Stimulated activated CD4-positive, alpha-beta T cell treated with anti-CD3 and anti-CD28 coated beads, Interleukin-1b, Interleukin-23, amount 100 ng/mL, for 48 hours (primary cell): ENCODE measurements around the gene TRAF3.

ENCODE experiments used
- DNase-seq: peaks from one replicate; pipeline ENCODE4 v3.0.0-alpha.2; 2020

The TRAF3 gene

DNA sequence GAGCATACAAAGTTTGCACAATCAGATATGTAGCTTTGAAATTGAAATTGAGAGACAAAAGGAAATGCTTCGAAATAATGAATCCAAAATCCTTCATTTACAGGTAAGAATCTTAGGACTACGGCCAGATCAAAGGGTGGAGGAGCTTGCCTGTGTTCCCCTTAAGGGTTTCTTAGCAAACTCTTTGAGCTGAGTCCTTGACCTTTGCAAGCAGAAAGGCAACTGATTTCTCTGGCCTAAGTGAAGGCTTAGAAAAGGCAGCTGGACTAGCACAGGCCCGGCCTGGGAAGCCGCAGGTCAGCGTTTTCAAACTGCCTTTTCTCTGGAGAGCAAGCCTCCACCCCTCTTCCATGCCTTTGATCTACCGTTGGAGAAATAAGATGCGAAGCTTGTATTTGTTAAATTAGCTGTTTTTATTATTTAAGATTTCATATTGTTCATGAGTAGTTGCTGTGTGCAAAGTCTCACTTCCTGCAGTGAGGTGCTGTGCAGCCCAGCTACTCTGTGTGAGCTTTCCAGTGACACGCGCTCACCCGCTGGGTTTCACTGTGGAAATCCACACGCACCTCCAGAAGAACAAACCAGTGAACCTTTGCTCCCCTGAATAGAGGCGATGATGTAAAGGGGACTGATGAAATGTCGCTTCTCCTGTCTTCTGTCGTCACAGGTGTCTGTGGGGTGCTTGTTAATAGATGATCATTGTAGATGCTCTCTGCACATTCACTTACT, 120.2 kb downstream of the TRAF3 start:
- DNase-seq = no peak

DNA sequence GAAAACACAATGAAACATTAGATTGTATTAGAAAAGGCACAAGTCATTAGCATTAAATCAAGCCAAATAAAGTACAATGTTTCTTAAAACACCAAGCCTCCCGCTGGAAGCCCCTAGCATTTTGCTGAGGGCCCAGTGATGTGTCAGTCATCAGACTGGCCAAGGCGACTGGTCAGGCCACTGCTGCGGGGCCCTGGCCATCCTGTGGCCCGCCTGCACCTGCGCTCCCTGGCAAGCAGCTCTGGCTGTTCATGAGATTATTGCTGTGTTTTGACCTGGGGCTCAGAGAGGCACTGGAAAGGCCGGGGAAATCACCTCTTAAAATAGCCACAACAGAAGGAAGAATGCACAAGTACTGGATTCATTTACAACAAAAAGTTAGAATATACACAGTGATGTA, 121.0 kb downstream of the TRAF3 start:
- no peak for DNase-seq

DNA sequence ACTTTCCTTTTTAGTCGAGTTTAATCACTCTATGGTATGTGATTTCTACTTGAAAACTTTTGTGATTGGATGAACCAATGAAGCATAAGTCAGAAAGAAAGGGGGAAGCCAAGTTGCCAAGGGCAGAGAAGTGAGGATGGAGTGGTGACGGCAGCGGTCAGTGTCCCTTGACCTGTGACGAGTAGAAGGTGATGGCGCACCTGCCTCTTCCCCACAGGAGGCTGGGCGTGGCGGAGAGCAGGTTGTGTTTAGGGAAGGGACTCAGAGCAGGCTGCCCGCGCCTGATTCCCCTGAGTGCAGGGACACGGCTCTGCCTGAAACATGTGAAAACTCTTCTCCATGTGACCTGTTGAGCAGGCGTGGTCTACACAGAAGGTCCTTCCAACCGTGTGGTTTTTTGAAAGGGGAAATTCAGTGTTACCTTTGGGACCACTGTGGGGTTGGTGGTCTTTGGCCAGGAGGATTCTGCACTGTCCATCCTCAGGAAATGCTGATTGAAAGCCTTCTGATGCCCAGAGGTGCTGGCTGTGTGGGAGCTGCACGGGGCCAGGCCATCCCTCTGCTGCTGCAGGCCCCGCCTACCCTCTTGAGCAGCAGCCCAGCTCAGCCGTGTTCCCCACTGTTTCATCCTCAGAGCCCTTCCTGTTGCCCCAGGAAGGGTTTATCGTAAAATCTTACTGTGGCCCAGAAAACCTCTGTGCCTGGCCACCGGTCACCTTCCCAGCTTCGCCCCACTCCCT, 121.7 kb downstream of the TRAF3 start:
- DNase-seq = no peak

DNA sequence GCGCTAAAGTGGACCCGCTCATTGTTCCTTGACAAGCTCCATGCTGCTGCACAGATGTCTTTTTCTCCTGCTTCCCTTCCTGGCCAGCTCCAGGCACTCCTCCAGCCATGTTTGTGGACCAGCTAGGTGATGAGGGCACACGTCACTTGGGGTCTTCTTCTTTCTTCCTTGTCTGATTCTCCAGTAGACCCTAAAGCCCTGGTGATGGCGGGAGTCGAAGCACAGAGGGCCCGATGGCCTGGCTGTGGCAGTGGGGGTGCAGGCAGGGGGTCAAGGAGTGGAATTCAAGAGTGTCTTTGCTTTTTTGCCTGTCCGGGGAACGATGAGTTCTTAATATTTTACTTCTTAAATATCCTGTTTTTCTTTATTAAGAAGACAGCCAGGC, 122.3 kb downstream of the TRAF3 start:
- DNase-seq = no peak

DNA sequence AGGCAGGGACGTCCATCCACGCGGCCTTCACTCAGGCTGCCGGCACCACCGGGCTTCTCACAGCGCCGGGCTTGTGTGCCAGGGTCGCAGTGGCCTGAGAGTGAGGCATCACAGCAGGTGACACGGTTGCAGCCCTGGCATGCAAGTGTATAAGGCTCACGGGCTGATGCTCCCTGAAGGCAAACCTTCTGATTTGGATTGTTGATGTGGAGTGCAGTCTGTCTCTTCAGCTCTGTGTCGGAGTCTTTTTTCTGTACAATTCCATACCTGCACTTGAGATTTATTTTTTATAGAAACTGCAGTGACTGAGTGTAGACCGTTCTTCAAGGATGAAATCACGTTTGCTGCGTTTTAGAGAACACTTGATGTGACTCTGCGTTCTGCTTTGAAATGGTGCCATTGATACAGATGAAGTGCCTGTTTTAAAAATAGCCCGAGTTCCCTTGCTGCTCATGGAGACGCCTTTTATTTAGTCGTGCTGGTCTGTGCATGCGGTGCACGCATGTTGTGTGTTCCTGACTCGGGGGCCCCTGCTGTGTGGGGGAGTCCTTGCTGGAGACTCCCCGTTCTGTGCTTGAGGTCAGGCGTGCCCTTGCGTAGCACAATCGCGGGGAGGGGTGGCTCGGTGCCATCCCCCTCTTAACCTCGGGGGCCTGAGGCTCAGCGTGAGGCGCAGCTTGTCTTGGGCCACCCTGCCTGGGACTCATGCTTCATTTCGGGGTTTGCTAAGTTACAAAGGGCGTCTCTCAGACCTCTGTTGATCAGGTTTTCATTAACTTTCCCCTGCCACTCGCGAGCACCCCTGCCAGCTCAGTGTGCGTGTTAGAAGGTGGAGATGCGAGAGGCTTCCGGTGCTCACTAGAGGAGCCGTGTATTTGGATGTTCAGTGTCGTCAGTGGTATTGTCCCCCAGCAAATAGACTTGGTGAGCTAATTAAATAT, 123.7 kb downstream of the TRAF3 start:
- no peak for DNase-seq

DNA sequence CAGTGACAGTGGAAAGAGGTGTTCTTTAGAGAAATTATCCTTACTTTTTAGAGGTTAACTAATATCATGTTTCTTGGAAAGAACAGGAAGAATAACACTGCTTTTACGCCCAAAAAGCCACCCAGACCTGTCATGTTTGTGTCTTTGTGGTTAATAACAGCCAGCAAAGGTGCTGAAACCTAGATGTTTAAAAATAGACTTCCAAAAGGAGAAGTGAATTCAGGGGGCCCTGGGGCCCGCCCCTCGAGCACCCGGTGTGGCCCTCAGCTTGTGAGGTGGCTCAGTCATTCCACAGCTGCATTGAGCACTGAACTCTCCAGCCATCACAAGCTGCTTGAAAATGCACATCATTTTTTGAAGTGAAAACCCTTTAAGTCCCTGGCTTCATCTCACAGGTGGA, 124.4 kb downstream of the TRAF3 start:
- no peak for DNase-seq

DNA sequence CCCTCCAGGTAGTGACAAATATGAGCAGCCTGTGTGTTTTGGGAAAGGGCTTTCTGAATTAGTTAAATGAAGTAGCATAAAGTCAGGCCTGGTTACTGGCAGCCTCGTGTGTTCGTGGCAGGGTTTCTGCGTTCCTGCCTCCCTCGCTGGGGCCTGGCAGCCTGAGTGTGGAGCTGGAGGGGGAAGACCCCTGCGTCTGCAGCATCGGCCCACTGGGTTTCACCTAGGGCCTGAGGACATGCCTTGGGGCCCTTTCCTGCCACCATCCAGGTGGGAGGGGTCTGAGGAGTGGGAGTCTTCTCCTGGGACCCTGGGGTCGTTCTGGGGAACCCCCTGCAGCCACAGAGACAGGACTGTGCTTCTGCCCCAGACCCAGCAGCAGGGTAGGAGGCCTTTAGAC, 124.8 kb downstream of the TRAF3 start:
- no peak for DNase-seq

DNA sequence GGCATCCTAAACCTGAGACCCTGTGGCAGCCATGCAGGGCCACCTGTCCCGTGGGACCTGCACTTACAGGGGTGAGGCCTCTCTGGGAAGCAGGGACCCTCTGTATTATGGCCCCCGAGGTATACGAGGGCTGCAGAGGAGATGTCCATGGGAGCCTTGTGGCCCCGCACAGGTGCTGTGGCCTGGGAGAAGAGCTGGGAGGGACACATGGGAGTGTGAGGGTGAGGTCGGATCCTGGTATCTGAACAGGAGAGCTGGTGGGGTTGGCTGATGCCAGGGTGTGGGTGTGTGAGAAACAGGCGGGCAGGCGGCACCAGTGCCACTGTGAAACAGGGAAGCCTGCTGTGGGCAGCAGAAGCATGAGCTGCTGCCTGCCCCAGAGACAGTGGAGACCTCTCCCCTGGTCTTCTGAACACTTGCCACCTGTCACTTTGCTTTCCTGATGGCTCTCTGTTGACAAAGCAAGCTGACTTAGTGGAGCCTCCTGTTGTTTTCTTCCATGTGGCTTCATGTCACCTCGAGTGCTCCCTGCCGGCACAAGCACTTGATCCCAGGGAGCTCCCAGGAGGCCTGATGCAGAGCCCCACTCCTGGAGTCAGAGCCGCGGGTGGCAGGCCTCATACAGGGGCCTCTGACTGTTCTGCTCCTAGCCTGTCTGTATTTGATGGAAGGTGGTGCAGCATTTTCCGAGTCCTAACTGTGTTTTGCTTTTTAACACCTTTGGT, 125.4 kb downstream of the TRAF3 start:
- no peak for DNase-seq

DNA sequence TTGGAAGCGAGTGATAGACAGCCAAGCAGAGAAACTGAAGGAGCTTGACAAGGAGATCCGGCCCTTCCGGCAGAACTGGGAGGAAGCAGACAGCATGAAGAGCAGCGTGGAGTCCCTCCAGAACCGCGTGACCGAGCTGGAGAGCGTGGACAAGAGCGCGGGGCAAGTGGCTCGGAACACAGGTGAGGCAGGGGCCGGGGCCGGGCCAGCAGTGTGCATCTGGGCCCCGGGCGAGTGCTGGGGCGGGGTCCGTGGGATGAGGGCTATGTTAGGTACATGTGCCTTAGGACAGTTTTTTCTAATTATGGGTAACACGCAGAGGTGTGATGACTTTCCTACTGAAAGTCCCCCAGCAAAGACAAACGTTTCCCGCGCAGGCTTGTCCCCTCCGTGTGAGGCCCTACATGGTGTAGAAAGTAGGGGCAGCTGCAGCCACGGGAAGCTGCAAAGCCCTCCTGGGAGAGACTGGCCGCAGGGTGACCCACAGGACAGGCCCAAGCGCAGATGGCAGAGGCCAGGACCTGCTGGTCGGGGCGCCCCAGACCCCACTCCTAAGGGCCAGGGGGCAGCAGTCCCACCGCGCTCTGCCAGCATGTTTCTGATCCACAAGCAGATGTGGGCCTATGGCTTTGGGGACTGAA, 126.1 kb downstream of the TRAF3 start:
- DNase-seq = no peak

DNA sequence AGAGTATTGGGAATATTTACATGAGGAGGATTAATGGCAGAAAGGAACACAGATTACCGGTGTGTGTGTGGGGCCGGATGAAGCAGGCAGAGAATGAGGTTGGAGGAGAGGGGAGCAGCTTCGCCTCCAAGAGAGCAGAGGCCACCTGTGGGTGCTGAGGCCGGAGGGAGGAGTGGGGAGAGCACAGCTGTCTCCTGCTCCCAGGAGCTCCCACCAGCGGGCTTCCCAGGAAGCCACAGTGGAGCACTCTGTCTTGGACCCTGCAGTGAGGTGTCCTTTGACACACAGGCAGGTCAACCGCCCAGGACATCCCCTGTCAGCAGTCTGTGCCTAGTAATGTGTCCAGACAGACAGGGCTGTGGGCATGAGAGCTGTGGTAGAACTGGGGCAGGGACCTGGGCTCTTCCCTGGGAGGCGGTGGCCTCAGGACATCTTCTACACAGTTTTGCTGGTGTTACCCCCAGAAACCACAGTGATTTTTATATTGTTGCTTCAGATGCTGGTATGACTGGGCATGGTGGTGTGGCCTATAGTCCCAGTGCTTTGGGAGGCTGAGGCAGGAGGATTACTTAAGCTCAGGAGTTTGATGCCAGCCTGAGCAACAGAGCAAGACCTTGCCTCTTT, 126.8 kb downstream of the TRAF3 start:
- no peak for DNase-seq

DNA sequence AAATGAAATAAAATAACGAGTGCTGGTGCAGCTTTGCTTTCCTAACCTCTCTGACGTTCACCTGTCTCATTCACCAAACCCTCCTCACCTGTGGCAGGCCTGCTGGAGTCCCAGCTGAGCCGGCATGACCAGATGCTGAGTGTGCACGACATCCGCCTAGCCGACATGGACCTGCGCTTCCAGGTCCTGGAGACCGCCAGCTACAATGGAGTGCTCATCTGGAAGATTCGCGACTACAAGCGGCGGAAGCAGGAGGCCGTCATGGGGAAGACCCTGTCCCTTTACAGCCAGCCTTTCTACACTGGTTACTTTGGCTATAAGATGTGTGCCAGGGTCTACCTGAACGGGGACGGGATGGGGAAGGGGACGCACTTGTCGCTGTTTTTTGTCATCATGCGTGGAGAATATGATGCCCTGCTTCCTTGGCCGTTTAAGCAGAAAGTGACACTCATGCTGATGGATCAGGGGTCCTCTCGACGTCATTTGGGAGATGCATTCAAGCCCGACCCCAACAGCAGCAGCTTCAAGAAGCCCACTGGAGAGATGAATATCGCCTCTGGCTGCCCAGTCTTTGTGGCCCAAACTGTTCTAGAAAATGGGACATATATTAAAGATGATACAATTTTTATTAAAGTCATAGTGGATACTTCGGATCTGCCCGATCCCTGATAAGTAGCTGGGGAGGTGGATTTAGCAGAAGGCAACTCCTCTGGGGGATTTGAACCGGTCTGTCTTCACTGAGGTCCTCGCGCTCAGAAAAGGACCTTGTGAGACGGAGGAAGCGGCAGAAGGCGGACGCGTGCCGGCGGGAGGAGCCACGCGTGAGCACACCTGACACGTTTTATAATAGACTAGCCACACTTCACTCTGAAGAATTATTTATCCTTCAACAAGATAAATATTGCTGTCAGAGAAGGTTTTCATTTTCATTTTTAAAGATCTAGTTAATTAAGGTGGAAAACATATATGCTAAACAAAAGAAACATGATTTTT, 128.2 kb downstream of the TRAF3 start:
- DNase-seq = no peak

DNA sequence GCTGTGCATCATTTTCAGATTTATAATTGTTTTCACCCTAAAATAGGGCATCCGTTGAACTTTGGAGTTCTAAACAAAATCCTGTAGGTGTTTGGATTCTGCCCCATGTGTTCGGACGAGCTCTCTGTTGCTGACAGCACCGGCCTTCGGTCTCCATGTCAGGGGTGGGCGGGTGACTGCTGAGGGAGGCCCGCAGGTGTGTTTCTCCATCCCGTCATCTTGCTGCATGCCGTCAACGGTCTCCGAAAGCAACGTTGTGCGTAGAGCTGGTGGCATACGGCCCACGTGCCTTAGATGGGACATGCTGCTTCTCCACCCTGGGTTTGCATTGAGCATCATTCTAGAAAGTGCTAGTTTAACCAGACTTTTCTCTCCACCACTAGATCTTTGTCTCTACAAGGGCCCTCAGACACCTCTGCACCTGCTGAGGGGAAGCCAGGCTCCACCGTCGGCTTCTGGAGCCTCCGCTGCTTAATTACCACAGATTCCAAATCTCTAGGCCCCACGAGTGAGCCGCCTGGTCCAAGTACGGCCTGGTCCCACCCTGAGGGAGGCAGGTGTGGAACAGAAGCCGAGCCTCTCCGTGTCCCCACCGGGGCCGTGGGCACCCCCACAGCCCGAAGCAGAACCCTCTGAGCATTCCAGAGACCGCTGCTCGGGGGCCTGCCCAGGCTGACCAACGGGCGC, 129.5 kb downstream of the TRAF3 start:
- no peak for DNase-seq

DNA sequence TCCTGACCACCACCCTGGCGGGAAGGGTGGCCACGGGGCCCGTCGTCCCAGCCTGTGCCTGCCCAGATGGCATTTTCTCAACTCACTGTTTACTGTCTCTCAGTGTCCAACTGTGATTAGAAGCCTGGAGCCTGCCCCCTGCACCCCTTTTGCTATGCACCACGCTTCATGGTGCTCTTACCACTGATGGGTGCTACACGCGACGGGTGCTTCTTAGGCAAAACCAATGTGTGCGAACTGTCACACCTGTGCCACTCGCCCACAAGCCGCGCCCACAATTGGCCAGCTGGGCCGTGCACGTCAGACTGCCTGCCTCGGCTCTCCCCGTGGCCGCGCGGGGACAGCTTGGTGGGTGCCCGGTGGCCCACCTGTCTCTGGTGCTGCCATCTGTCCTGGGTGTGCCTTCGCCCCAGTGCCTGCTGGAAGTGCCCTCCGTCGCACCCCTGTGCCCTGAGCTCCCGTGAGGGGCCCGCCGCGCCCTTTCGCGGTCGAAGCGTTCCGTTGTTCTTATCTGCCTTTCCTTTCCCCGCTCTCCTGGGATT, 130.1 kb downstream of the TRAF3 start:
- DNase-seq = no peak

DNA sequence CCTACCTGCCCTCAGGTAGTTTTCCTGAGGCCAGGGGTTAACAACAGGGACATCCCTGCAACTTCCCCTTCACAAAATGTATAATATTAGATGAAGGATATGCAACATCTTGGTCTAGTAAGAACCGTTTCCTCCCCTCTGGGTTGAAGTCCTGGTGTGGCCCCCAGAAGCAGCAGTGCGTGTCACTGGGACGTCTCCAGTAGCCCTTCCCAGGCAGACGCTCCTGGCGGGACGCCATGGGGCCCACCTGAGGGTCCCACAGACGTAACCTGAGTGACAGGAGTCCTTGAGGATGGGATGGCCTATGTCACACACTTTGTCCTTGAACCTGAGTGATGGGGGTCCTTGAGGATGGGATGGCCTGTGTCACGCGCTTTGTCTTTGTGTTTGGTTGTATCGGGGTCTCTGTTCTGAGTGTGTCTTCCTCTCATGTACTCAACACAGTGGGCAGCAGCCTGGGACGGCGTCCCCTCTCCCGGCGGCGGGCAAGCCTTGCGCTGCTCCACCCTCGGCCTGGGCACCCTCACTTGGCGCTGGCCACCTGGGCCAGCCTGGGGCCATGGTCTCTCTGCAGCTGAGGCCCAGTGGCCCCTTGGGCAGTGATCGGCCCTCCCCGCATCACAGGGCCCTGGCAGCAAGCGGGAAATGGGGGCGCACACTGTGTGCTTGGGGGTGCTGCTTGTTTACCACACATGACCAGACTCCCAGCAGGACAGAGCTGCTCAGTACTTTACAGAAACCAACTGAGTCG, 130.9 kb downstream of the TRAF3 start:
- no peak for DNase-seq

DNA sequence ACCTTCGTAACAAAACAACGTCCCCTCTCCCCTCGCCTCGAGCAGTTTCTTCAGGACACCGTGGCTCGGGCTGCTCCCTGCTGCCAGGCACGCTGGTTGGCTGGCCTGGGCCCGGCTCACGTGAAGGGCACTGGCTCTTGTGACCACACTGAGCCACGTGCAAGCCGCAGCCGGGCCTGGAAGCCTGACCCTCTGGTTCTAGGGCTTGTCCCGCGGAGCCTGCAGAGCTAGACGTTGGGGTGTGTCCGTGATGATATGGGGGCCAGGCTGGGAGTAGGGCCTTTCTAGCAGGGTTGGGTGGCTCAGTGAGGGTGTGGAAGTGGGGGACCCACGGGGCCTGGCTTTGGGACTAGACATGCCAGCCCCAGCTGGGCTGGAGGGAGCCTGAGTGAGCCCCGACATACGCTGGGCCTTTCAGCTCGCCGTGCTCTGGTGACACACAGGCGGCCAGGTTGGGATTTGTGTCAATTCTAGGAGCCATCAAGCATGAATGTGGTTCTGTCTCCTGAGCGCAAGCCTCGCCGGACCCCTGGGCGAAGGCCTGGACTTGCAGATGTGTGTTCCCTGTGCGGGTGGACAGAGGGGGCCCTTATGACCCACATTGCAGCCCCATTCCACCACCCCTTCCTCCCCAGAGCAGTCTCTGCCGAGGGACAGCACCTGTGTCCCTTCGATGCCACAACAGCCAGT, 131.7 kb downstream of the TRAF3 start:
- no peak for DNase-seq

DNA sequence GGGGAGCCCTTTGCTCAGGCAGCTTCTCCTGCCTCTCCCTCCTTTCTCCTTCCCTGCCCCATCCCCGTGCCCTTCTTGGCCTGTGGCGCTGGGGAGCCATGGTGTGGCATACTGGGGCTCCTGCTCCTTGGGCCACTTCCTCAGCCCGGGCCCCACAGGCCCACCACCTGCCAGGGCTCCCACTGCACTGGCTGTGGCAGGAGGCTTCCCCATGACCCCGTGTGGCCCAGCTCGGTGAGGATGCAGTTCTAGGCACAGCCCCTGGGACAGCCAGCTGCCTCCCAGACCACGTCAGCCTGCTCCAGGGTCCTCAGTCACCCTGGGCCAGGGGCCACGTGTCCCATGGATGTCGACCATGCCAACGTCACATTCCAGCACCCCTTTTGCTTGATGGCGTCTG, 132.2 kb downstream of the TRAF3 start:
- DNase-seq = no peak

DNA sequence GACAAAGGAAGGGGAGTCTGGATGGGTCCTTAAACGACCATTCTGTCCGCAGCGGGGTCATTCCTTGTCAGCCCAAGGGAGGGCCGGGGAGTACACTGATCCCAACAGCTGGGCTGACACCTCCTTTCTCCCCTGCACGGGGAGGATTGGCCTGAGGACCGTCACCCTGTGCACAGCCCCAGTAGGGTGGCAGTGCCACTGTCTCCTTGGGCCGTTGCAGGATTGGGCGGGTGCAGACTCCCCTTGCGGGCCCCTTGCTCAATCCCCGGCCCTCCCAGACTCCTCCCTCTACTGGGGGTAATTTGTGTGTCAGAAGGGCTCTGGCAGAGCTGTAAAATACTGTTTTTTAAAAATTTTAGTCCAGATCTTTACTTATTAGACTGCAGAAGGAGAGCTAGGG, 132.7 kb downstream of the TRAF3 start:
- no peak for DNase-seq

DNA sequence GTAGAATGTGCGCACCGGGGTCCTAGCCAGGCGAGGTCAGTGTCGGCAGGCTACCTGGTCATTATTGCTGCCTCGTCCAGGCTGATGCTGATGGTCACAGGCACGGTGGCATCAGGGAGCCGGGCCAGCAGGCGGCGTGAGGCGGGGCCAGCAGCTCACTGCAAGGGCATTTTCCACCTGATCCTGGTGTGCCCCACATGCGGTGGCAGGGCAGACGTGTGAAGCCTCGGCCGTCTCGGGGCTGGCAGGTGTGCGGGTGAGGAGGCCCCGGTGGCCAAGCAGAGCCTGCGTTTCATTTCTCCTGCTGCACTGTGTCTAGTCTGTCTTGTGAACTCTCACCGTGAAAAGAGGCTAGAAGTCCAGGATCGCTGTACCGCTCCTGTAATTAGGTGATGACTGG, 133.2 kb downstream of the TRAF3 start:
- DNase-seq = no peak
